ENCODE data around the gene ACACA.

Gene ACACA

GRCh38 chr17:37344519-37344918 is 62.1 kb downstream of the ACACA start:
- TF ChIP-seq CTCF (IDR thresholded peaks at IDR 0.05; ENCODE audit: low read depth, low read length, poor library complexity, severe bottlenecking): no peak
- TF ChIP-seq EZH2phosphoT487 (IDR thresholded peaks at IDR 0.05; ENCODE audit: borderline replicate concordance, low read length): no peak
- Histone ChIP-seq H3F3A (ENCODE audit: control insufficient read depth, insufficient read depth) (peaks cover 5% of the 10 kb centered on the region; the same call in 1 of the 2 replicates), H3K79me2 (ENCODE audit: control insufficient read depth, low read length) (peaks cover 96% of the 10 kb centered on the region), H4K20me1 (ENCODE audit: control insufficient read depth, insufficient read depth, low read depth, low read length) (no peaks in the 10 kb centered on the region), H3K4me2 (ENCODE audit: low read length) (no peak overlapping the region), H3K9me2 (replicated peaks; ENCODE audit: control insufficient read depth, low read length) (no peaks in the 10 kb centered on the region), H3K27ac (ENCODE audit: low read depth, low read length) (no peak overlapping the region), H3K36me3 (ENCODE audit: control insufficient read depth, low read length) (peaks cover 52% of the 10 kb centered on the region), H3K27me3 (ENCODE audit: control insufficient read depth, low read length) (no peaks in the 10 kb centered on the region), H3K4me1 (ENCODE audit: control insufficient read depth, low read length) (no peaks in the 10 kb centered on the region), H3K9me3 (ENCODE audit: control insufficient read depth, insufficient read depth, low read length) (no peaks in the 10 kb centered on the region), H3K4me3 (ENCODE audit: low read length) (no peak overlapping the region)

- Histone ChIP-seq H3K27ac (ENCODE audit: low read depth, low read length) (no peak overlapping the region), H3F3A (ENCODE audit: control insufficient read depth, insufficient read depth) (peaks cover 5% of the 10 kb centered on the region; the same call in 1 of the 2 replicates), H3K4me1 (ENCODE audit: control insufficient read depth, low read length) (no peaks in the 10 kb centered on the region), H3K79me2 (ENCODE audit: control insufficient read depth, low read length) (peaks cover 94% of the 10 kb centered on the region), H3K27me3 (ENCODE audit: control insufficient read depth, low read length) (no peaks in the 10 kb centered on the region), H3K9me3 (ENCODE audit: control insufficient read depth, insufficient read depth, low read length) (no peaks in the 10 kb centered on the region), H4K20me1 (ENCODE audit: control insufficient read depth, insufficient read depth, low read depth, low read length) (no peaks in the 10 kb centered on the region), H3K4me2 (ENCODE audit: low read length) (no peak overlapping the region), H3K4me3 (ENCODE audit: low read length) (no peak overlapping the region), H3K36me3 (ENCODE audit: control insufficient read depth, low read length) (peaks cover 52% of the 10 kb centered on the region), H3K9me2 (replicated peaks; ENCODE audit: control insufficient read depth, low read length) (no peaks in the 10 kb centered on the region)
- TF ChIP-seq CTCF (IDR thresholded peaks at IDR 0.05; ENCODE audit: low read depth, low read length, poor library complexity, severe bottlenecking) (no peak), EZH2phosphoT487 (IDR thresholded peaks at IDR 0.05; ENCODE audit: borderline replicate concordance, low read length) (no peak)
Observed at GRCh38 chr17:37342589-37342988, 64.0 kb downstream of the ACACA start.

DNA sequence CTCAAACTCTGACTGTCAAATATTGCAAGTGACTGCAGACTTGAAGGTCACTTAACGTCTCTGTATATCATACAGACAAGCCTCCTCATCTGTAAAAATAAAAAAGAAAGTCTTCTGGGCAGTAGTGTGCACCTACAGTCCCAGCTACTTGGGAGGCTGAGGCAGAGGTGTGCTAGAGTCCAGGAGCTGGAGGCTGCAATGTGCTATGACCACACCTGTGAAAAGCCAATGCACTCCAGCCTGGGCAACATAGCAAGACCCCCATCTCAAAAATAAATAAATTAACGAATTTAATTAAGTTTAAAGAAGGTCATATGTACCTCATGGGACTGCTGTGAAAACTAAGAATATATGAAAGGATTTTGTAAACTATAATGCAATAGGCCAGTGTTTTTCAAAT is 65.8 kb downstream of the ACACA start:
- Histone ChIP-seq H3K27ac (ENCODE audit: low read depth, low read length) (no peak overlapping the region), H3K79me2 (ENCODE audit: control insufficient read depth, low read length) (peaks cover 95% of the 10 kb centered on the region), H4K20me1 (ENCODE audit: control insufficient read depth, insufficient read depth, low read depth, low read length) (no peaks in the 10 kb centered on the region), H3K36me3 (ENCODE audit: control insufficient read depth, low read length) (peaks cover 60% of the 10 kb centered on the region), H3K4me2 (ENCODE audit: low read length) (no peak overlapping the region), H3F3A (ENCODE audit: control insufficient read depth, insufficient read depth) (peaks cover 5% of the 10 kb centered on the region; the same call in 1 of the 2 replicates), H3K27me3 (ENCODE audit: control insufficient read depth, low read length) (no peaks in the 10 kb centered on the region), H3K4me3 (ENCODE audit: low read length) (no peak overlapping the region), H3K9me3 (ENCODE audit: control insufficient read depth, insufficient read depth, low read length) (no peaks in the 10 kb centered on the region), H3K4me1 (ENCODE audit: control insufficient read depth, low read length) (no peaks in the 10 kb centered on the region), H3K9me2 (replicated peaks; ENCODE audit: control insufficient read depth, low read length) (no peaks in the 10 kb centered on the region)
- no peak for TF ChIP-seq CTCF (IDR thresholded peaks at IDR 0.05; ENCODE audit: low read depth, low read length, poor library complexity, severe bottlenecking)
- TF ChIP-seq EZH2phosphoT487 (IDR thresholded peaks at IDR 0.05; ENCODE audit: borderline replicate concordance, low read length): no peak

Measured in DOHH2 (cell line).